Progenitor cell of endocrine pancreas (in vitro differentiated cells): ENCODE data around the gene COL2A1. TPM values are rescaled to one million over a fixed set of nuclear protein-coding genes. Genes with fewer than 3 reads are reported as not detected.

ENCODE experiments used
- DNase-seq: peaks from one replicate; pipeline ENCODE4 v3.0.0; 2021; ENCODE audit warnings: low spot score; ENCODE audit not compliant: unreplicated experiment
- H3K27ac Mint-ChIP-seq: 2 replicates; pipeline ENCODE4 v1.8.0; 2021; ENCODE audit warnings: mild to moderate bottlenecking, moderate library complexity, mixed read lengths
- H3K27me3 Mint-ChIP-seq: 2 replicates; pipeline ENCODE4 v1.8.0; 2021; ENCODE audit warnings: mixed read lengths
- H3K36me3 Mint-ChIP-seq: 2 replicates; pipeline ENCODE4 v1.8.0; 2022; ENCODE audit warnings: mixed read lengths; ENCODE audit not compliant: insufficient read depth
- H3K4me1 Mint-ChIP-seq: 2 replicates; pipeline ENCODE4 v1.8.0; 2021; ENCODE audit warnings: low read depth, mixed read lengths
- H3K4me3 Mint-ChIP-seq: 2 replicates; pipeline ENCODE4 v1.8.0; 2021; ENCODE audit warnings: low read depth, mild to moderate bottlenecking, moderate library complexity, mixed read lengths
- H3K9me3 Mint-ChIP-seq: 2 replicates; pipeline ENCODE4 v1.8.0; 2021; ENCODE audit warnings: low read depth, mixed read lengths
- CTCF ChIP-seq: fragments of 200-600 bp; sonication (generic); IDR thresholded peaks from one replicate; pipeline ENCODE4 v1.5.0; 2021; ENCODE audit warnings: antibody characterized with exemption, mild to moderate bottlenecking; ENCODE audit not compliant: unreplicated experiment
- long read RNA-seq: library from polyadenylated mRNA; unstranded; transcript quantifications from one replicate; pipeline ENCODE4 v2.0.0, GENCODE V29; 2020
- total RNA-seq: library from RNA; stranded (reverse); gene quantifications from 2 replicates; pipeline ENCODE4 v1.2.1, GENCODE V29; 2021

Gene COL2A1
- total RNA-seq = 424 and 446 TPM in 2 replicates
- long read RNA-seq, partial matches to known transcripts = 36 of 40 reads
- long read RNA-seq, other reads (novel, unspliced or antisense) = 3 of 40 reads

GRCh38 chr12:48004053-48004941 lies at the start of gene COL2A1:
TSS of gene COL2A1 (minus strand) at chr12:48004476. CDS start at chr12:48004321, 155 bp downstream.
- TF ChIP-seq CTCF = no peak
- peak within 1 kb of the TSS; percentile 77 for H3K4me3 Mint-ChIP-seq
- peaks cover 39% of the 10 kb centered on the region for H3K4me1 Mint-ChIP-seq
- H3K9me3 Mint-ChIP-seq = no peaks in the 10 kb centered on the region
- H3K36me3 Mint-ChIP-seq = peaks cover 1% of the 10 kb centered on the region
- H3K27me3 Mint-ChIP-seq = peaks cover 26% of the 10 kb centered on the region
- peak; percentile 77 for DNase-seq
- peak within 1 kb of the TSS; percentile 95 for H3K27ac Mint-ChIP-seq

- H3K4me1 Mint-ChIP-seq = no peaks in the 10 kb centered on the region
- no peak overlapping the region for H3K27ac Mint-ChIP-seq
- no peak for DNase-seq
- TF ChIP-seq CTCF = no peak
- H3K27me3 Mint-ChIP-seq = no peaks in the 10 kb centered on the region
- H3K36me3 Mint-ChIP-seq = peaks cover 10% of the 10 kb centered on the region
- no peak overlapping the region for H3K4me3 Mint-ChIP-seq
- H3K9me3 Mint-ChIP-seq = peaks cover 7% of the 10 kb centered on the region
These were observed 49.6 kb upstream of the COL2A1 start for GRCh38 chr12:48053883-48054282.

GRCh38 chr12:48053122-48053521 lies 48.8 kb upstream of the COL2A1 start:
- Mint-ChIP-seq H3K4me1 (no peaks in the 10 kb centered on the region), H3K4me3 (no peak overlapping the region)

GRCh38 chr12:48051681-48052080 lies 47.4 kb upstream of the COL2A1 start:
- Mint-ChIP-seq H3K9me3 (no peaks in the 10 kb centered on the region), H3K27ac (no peak overlapping the region), H3K27me3 (no peaks in the 10 kb centered on the region), H3K36me3 (peaks cover 8% of the 10 kb centered on the region), H3K4me3 (no peak overlapping the region), H3K4me1 (no peaks in the 10 kb centered on the region)
- TF ChIP-seq CTCF = no peak
- DNase-seq = no peak

More at GRCh38 chr12:48053122-48053521, 48.8 kb upstream of the COL2A1 start:
- Mint-ChIP-seq H3K36me3 (peaks cover 6% of the 10 kb centered on the region), H3K27ac (no peak overlapping the region), H3K27me3 (no peaks in the 10 kb centered on the region), H3K9me3 (no peaks in the 10 kb centered on the region)
- no peak for TF ChIP-seq CTCF
- no peak for DNase-seq

GRCh38 chr12:48050174-48050573 lies 45.9 kb upstream of the COL2A1 start:
- H3K4me1 Mint-ChIP-seq = peaks cover 1% of the 10 kb centered on the region

More at GRCh38 chr12:48050174-48050573, 45.9 kb upstream of the COL2A1 start:
- H3K4me3 Mint-ChIP-seq = no peak overlapping the region
- no peaks in the 10 kb centered on the region for H3K9me3 Mint-ChIP-seq
- H3K36me3 Mint-ChIP-seq = peaks cover 12% of the 10 kb centered on the region
- no peaks in the 10 kb centered on the region for H3K27me3 Mint-ChIP-seq
- no peak for TF ChIP-seq CTCF
- H3K27ac Mint-ChIP-seq = peak overlapping the region; percentile 53
- no peak for DNase-seq
